GM18858 (cell line): Measurements from ENCODE around the gene ASAP2.

Experiments used
- ATAC-seq: cut with Tn5 transposase; IDR thresholded peaks from one replicate; pipeline ENCODE4 v1.9.1; 2021; ENCODE audit not compliant: unreplicated experiment

The ASAP2 gene

DNA sequence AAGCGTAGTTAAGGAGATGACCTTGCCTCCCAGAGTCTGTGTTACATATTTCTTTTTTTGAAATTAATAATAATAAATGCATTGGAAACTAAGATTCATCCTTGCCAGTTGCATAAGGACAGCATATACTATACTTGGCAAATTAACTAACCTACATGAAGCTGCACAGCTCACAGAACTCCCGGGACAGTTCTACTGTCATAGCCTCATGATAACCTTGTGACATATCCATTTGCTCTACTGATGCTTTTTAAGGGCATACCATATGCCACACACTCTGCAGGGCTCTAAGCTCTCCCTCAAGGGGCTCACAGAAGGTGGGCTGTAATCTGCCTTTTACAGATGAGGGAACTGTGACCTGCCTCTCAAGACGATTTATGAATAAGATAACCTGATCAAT is 212.9 kb downstream of the ASAP2 start:
- ATAC-seq: no peak

GRCh38 chr2:9420495-9420894 is 213.9 kb downstream of the ASAP2 start:
- ATAC-seq: no peak

DNA sequence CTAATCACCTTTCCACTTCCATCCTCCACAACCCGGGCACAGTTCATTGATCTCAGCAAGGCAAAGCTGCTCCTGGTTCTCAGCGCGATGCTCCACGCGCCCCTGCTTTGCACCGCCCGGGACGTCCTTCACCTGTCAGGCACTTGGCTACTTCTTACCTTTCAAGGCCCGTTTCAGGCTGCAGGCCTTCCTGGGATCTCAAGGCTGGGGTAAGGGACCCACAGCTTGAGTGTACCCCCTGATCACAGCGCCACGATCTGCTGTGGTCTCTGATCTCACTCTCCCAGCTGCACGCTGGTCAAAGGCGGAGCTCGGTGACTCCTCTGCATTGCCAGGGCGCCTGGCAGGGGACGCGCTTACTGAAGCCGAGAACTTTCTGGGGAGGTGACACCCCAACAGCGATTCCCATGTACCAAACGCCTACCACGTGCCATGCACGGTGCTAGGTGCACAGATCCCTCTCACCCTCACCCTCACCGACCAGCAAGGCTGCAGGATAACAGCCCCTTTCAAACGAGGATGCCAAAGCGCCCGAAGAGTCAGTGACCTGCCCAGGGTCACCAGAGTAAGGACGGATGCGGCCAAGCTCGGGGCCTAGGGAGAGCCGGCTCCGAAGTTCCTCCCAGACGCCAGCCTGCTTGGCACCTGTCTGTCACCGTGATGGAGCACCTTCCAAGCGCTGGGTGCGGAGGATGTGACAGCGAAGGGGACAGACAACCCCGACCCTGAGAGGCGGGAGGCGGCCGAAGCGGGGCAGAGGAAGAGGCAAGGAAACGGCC is 215.9 kb downstream of the ASAP2 start:
- ATAC-seq: peak; percentile 10

GRCh38 chr2:9423100-9423921 is 216.7 kb downstream of the ASAP2 start, which contains the start of the genes CPSF3 and ITGB1BP1:
Gene CPSF3, plus strand, starts transcription at chr2:9423654. Its CDS starts 120 bp downstream, at chr2:9423774.
Gene ITGB1BP1, minus strand, starts transcription at chr2:9423528. Its CDS starts 4,831 bp downstream, at chr2:9418697.
- peak; percentile 78 for ATAC-seq

GRCh38 chr2:9423922-9424272 is 217.3 kb downstream of the ASAP2 start:
- peak; percentile 3 for ATAC-seq

DNA sequence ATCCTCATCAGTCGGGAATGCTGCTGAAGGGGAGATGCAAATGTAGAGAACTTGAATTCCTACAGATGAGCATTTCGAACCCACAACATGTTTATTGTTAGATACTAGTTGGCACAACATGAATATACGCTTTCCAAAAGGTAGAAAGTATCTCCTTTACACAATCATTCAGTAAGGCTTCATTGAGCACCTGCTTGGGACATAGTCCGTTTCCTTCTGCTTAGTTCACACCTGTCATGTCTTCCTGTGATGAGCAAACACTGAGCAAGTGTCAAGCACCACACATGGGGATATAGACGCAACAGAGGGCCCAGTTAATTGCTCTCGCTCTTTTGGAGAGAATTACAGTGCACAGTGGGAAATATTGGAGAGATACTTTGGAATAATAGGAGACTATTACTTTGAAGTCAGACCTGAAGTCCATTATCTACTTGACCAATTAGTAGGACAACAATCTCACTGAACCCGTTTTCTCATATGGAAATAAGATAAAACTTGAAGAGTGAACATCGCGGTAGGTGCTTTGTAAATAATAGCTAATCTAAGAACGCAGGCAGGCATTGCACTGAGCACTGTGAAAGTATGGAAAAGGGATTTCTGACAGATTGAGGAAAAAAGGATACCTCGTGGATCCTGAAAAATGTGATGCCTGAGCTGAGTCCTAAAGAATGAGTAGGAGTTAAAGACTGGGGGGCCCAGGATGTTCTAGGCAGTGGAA is 218.0 kb downstream of the ASAP2 start:
- ATAC-seq: no peak

DNA sequence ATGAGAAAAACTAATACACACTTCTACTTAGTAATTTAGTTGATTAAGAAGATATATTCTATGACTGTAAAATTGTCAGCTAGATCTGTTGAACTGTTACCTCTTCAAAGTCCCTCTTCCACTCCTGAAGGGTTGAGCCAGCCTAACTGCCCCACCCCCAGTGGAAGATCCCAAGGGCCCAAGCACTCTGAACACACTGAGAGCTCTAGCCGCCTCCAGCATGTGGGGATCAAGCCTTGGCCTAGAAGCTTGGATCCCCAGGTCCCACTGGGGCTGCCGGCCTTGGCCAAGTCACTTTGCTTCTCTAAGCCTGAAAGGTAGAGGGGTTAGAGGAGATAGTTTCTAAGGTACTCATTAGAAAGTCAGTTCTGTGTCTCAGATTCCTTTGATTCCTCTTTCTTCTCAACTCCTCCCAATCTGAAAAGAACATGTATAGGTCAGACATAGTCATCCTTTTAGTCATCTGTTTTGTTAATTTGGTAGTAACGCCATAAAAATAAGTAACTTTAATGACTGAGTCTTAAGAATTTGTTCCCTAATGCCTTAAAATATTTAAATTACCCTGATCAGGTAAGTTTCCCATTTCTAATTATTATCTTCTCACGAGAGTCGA is 222.5 kb downstream of the ASAP2 start:
- ATAC-seq: no peak

DNA sequence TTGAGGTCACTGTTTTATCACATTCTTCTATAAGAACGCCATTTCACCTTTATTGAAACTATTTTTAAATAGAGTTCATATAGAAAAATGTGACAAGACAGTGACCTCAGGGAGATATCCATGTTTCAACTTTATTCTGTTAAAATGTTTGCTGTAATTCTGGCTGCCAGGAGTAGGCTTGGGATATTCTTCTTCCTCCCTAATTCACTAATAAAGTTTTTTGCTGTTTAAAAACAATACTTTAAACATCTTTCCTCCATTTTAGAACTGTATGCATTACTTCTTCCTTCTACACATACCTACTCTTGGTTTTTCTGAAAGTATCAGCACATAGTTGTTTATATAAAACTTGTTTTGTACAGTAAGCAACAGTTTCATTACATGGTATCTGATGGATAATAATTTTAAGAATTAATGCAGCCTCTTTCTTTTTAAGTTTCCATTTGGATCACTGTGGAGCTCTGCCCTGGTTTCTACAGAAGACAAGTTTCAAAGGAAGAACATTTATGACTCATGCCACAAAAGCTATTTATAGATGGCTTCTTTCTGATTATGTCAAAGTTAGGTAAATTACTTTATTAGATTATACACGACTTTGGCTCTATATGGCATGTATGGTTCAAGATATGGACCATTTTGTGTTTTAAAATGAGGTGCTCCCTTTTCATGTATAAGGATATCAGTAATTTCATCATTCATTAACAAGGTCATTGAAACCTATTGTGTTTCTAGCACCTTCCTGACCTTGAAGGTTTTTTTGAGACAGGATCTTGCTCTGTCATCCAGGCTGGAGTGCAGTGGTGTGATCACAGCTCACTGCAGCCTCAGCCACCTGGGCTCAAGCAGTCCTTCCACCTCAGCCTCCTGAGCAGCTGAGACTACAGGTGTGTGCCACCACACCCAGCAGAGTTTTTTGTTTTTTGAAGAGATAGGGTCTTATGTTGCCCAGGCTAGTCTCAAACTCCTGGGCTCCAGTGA is 224.0 kb downstream of the ASAP2 start:
- ATAC-seq: no peak

DNA sequence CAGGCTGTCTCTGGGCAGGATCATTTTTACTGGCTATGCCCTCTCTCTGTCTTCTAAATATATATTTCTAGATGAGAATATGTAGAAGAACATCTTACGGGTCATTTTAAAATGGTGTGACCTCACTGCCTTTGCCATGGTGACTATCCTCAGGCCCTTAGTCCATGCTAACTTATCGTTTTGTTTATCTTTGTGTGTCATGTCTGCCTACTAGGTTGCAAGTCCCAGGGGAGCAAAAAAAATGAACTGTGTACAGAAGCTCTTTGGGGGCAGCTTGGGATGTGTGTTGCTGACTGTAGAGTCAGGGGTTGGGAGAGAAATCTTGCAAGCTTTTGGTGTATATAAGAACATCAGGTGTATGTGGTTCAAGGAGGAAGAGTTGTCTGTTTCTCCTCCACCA is 227.9 kb downstream of the ASAP2 start:
- no peak for ATAC-seq

DNA sequence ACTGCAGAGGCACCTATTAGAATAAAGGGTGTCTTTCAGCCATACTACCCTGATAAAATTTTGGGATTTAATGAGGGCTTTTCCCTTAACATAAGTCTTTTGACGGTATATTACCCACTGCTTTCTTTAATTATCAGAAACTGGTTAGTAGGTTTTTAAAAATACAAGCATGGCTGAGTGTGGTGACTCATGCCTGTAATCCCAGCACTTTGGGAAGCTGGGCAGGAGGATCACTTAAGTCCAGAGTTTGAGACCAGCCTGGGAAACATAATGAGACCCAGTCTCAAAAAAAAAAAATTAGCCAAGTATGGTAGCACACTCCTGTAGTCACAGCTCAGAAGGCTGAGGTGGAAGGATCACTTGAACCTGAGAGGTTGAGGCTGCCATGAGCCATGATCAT is 232.9 kb downstream of the ASAP2 start:
- ATAC-seq: no peak

DNA sequence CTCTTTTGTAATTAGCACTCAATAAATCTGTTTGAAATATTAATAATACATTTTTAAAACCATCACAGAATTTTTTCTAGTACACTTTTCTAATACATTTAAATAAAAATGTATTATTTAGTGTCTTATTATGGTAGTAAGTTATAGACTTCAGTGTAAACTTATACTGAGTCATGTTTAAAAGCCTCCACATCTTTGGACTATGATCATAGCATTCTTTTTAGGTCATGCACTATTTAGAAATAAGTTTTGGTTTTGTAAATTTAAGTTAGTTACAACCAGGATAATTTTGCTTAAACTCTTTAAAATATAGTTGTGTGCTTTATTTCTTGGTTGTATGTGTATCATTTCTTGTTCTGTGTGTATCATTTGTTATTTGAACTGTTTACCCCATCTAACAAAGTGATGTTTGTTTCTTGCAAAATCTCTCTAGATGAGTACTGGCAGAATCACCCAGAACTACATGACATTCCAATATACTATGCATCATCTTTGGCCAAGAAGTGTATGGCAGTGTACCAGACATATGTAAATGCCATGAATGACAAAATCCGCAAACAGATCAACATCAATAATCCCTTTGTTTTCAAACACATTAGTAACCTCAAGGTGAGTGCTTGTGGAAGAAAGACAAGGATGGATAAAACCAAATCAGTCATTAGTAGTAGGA is 233.6 kb downstream of the ASAP2 start:
- no peak for ATAC-seq

DNA sequence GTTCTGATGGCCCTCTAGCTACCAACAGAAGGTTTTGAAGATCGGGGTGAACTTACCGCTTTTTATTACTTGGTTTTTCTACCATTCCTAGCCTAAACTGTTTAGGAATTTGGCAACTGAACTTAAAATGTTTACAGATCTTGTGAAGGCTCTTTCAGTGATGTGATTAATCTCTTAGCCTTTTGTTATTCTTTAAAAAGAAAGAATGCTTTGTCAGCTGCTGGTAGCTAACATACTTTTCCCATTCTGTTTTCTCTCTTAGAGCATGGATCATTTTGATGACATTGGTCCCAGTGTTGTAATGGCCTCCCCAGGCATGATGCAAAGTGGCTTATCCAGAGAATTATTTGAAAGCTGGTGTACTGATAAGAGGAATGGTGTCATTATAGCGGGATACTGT is 234.9 kb downstream of the ASAP2 start:
- no peak for ATAC-seq

DNA sequence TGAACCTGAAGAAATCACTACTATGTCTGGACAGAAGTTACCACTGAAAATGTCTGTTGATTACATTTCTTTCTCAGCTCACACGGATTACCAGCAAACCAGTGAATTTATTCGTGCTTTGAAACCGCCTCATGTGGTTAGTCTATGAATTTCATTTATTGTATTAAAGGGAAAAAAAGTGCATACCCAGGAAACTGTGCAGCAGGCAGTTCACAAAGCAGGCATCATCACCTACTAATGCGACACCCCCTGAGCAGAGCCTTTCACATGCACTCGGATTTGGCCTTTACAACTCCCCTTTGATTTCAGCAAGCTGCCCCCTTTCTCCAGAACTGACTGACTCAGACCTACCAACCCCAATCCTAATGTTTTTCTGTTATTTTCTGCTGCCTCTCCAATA is 236.9 kb downstream of the ASAP2 start:
- ATAC-seq: no peak

DNA sequence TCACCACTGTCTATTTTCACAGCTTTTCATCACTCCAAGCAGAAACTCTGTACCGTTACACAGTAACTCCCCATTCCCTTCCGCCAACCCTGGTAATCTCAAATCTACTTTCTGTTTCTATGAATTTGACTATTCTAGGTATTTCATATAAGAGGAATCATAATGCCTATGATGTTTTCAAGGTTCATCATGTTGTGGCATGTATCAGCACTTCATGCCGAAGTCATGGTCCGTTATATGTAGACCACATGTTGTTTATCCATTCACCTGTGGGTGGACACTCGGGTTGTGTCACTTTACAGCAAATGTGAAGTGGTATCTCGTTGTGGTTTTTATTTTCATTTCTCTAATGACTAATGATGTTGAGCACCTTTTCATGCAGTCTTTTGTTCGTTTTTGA is 238.5 kb downstream of the ASAP2 start:
- no peak for ATAC-seq

GRCh38 chr2:9451231-9451630 is 244.6 kb downstream of the ASAP2 start:
- no peak for ATAC-seq
